PC-9 (cell line): ENCODE results near the gene POLG. TPM values are rescaled to one million over a fixed set of nuclear protein-coding genes. Genes with fewer than 3 reads are reported as not detected.
A peak's percentile ranks its signal among the peaks of the same experiment; 100 is the strongest.

Source experiments
- BruUV-seq: library from RNA; stranded (reverse); fragments of 400-500 nt; replicated peaks from 2 replicates; lab custom pipeline; 2021; lab: Mats Ljungman, UMichigan
- CTCF ChIA-PET: fragments of 300-600 bp; sonication (Branson Sonifier 250); formaldehyde crosslinking; loops from one replicate; lab custom pipeline; 2022; ENCODE audit warnings: antibody characterized with exemption; lab: Charles Lee
- POLR2A ChIA-PET: fragments of 300-600 bp; sonication (Branson Sonifier 250); formaldehyde crosslinking; loops from one replicate; lab custom pipeline; 2022; ENCODE audit warnings: antibody characterized with exemption; ENCODE audit not compliant: unreplicated experiment; lab: Charles Lee
- DNase-seq, 2 experiments: peaks; one replicate each; pipeline versions ENCODE4 v3.0.0 to v3.0.0-alpha.2; 2015 to 2022; ENCODE audit warnings: mixed read lengths in 1 of 2
- H2AFZ ChIP-seq: fragments of 200-600 bp; sonication (generic); 2 replicates; pipeline ENCODE4 v1.8.1; 2017; ENCODE audit warnings: antibody characterized with exemption
- H3F3A ChIP-seq: fragments of 200-600 bp; sonication (generic); 2 replicates; pipeline ENCODE4 v1.8.1; 2017; ENCODE audit warnings: antibody characterized with exemption, mild to moderate bottlenecking, low read depth; ENCODE audit not compliant: insufficient read depth
- H3K27ac ChIP-seq: fragments of 200-600 bp; sonication (generic); 2 replicates; pipeline ENCODE4 v1.6.1; 2016; ENCODE audit warnings: mixed run types
- H3K27me3 ChIP-seq: fragments of 200-600 bp; sonication (generic); 2 replicates; pipeline ENCODE4 v1.6.1; 2016; ENCODE audit warnings: low read depth, mixed run types; ENCODE audit not compliant: insufficient read depth
- H3K36me3 ChIP-seq: fragments of 200-600 bp; sonication (generic); 2 replicates; pipeline ENCODE4 v1.6.1; 2016; ENCODE audit warnings: low read depth, mixed run types
- H3K4me1 ChIP-seq: fragments of 200-600 bp; sonication (generic); replicated peaks from 2 replicates; pipeline ENCODE4 v1.6.1; 2016; ENCODE audit warnings: mixed run types; ENCODE audit not compliant: insufficient read depth
- H3K4me2 ChIP-seq: fragments of 200-600 bp; sonication (generic); 2 replicates; pipeline ENCODE4 v1.6.1; 2017; ENCODE audit warnings: mixed run types
- H3K4me3 ChIP-seq: fragments of 200-600 bp; sonication (generic); 2 replicates; pipeline ENCODE4 v1.6.1; 2016; ENCODE audit warnings: mixed run types
- H3K79me2 ChIP-seq: fragments of 200-600 bp; sonication (generic); 2 replicates; pipeline ENCODE4 v1.6.1; 2017; ENCODE audit warnings: low read depth, mixed run types
- H3K9me2 ChIP-seq: fragments of 200-600 bp; sonication (generic); 2 replicates; pipeline ENCODE4 v1.8.1; 2017; ENCODE audit warnings: mild to moderate bottlenecking; ENCODE audit not compliant: insufficient read depth
- H3K9me3 ChIP-seq: fragments of 200-600 bp; sonication (generic); 2 replicates; pipeline ENCODE4 v1.8.1; 2016; ENCODE audit warnings: low read depth; ENCODE audit not compliant: insufficient read depth
- H4K20me1 ChIP-seq: fragments of 200-600 bp; sonication (generic); 2 replicates; pipeline ENCODE4 v1.8.1; 2017; ENCODE audit not compliant: insufficient read depth
- CTCF ChIP-seq: fragments of 200-600 bp; sonication (generic); conservative IDR thresholded peaks from 2 replicates; pipeline ENCODE4 v1.6.1; 2017; ENCODE audit warnings: mixed run types, antibody characterized with exemption, mild to moderate bottlenecking, moderate library complexity
- EZH2 ChIP-seq: fragments of 200-600 bp; sonication (generic); IDR thresholded peaks from 2 replicates; pipeline ENCODE4 v1.8.0; 2017; ENCODE audit warnings: antibody characterized with exemption, low read depth
- intact Hi-C: fragments of 100-400 bp; cut with micrococcal nuclease; formaldehyde crosslinking; loops from one replicate; pipeline ENCODE4 v1.10.0; 2022; ENCODE audit not compliant: unreplicated experiment
- total RNA-seq: library from RNA; stranded (reverse); gene quantifications from 2 replicates; pipeline ENCODE4 v1.2.3, GENCODE V29; 2021

Gene POLG
- total RNA-seq, 1 experiment from 2014 or later, result 43.6 TPM

GRCh38 chr15:89379251-89379695 is 44.6 kb upstream of the POLG start:
- H3K27ac ChIP-seq, result peak overlapping the region; percentile 78
- peaks cover 32% of the 10 kb centered on the region; the same call in 1 of the 2 replicates for H3F3A ChIP-seq
- POLR2A ChIA-PET, result no interaction called here
- no peaks in the 10 kb centered on the region for H3K36me3 ChIP-seq
- intact Hi-C loops, result no loop called here
- H3K79me2 ChIP-seq, result peaks cover 8% of the 10 kb centered on the region; the same call in 1 of the 2 replicates
- DNase-seq, result no peak
- H3K4me2 ChIP-seq, result peak overlapping the region; percentile 58
- H3K4me1 ChIP-seq, result peaks cover 45% of the 10 kb centered on the region
- no peaks in the 10 kb centered on the region for H3K9me3 ChIP-seq
- no peaks in the 10 kb centered on the region for H3K9me2 ChIP-seq
- peak overlapping the region; percentile 9; the same call in 1 of the 2 replicates for H3K4me3 ChIP-seq
- no peak overlapping the region; the same call in 1 of the 2 replicates for H2AFZ ChIP-seq
- TF ChIP-seq CTCF (no peak), EZH2 (no peak)
- no peaks in the 10 kb centered on the region for H4K20me1 ChIP-seq
- CTCF ChIA-PET, result interaction anchor here (1.4 kb wide), 1 partner anchor 20 kb away, joined by 8 read pairs; no protein-coding TSS in a partner anchor
- no peaks in the 10 kb centered on the region for H3K27me3 ChIP-seq
- no TSS peak for BruUV-seq

- H3K4me2 ChIP-seq, result peak overlapping the region; percentile 58
- H3K9me2 ChIP-seq, result no peaks in the 10 kb centered on the region
- H3K79me2 ChIP-seq, result peaks cover 8% of the 10 kb centered on the region; the same call in 1 of the 2 replicates
- CTCF ChIA-PET, result interaction anchor here (0.6 kb wide), 1 partner anchor 69 kb away, joined by 13 read pairs; no protein-coding TSS in a partner anchor
- POLR2A ChIA-PET, result interaction anchor here (0.6 kb wide), 1 partner anchor 274 kb away, joined by 5 read pairs; no protein-coding TSS in a partner anchor
- no peaks in the 10 kb centered on the region for H4K20me1 ChIP-seq
- intact Hi-C loops, result no loop called here
- BruUV-seq, result no TSS peak
- TF ChIP-seq EZH2 (no peak), CTCF (no peak)
- H3K4me1 ChIP-seq, result peaks cover 38% of the 10 kb centered on the region
- H3K27me3 ChIP-seq, result no peaks in the 10 kb centered on the region
- peak overlapping the region; percentile 72 for H2AFZ ChIP-seq
- H3K27ac ChIP-seq, result peak overlapping the region; percentile 78
- no peaks in the 10 kb centered on the region for H3K9me3 ChIP-seq
- H3K4me3 ChIP-seq, result peak overlapping the region; percentile 9; the same call in 1 of the 2 replicates
- peaks cover 32% of the 10 kb centered on the region; the same call in 1 of the 2 replicates for H3F3A ChIP-seq
- peak; percentile 55 to 80 for DNase-seq
- H3K36me3 ChIP-seq, result no peaks in the 10 kb centered on the region
Measured at GRCh38 chr15:89378296-89379151, 43.9 kb upstream of the POLG start.

- intact Hi-C loops, result no loop called here
- H3K36me3 ChIP-seq, result no peaks in the 10 kb centered on the region
- no peaks in the 10 kb centered on the region for H4K20me1 ChIP-seq
- H2AFZ ChIP-seq, result peak overlapping the region; percentile 72
- POLR2A ChIA-PET, result interaction anchor here (0.6 kb wide), 1 partner anchor 273 kb away, joined by 5 read pairs; no protein-coding TSS in a partner anchor
- peaks cover 29% of the 10 kb centered on the region; the same call in 1 of the 2 replicates for H3F3A ChIP-seq
- TF ChIP-seq CTCF (no peak), EZH2 (no peak)
- peaks cover 8% of the 10 kb centered on the region; the same call in 1 of the 2 replicates for H3K79me2 ChIP-seq
- peak overlapping the region; percentile 9; the same call in 1 of the 2 replicates for H3K4me3 ChIP-seq
- BruUV-seq, result no TSS peak
- H3K9me2 ChIP-seq, result no peaks in the 10 kb centered on the region
- peak overlapping the region; percentile 78 for H3K27ac ChIP-seq
- peak overlapping the region; percentile 58 for H3K4me2 ChIP-seq
- CTCF ChIA-PET, result interaction anchor here (0.6 kb wide), 1 partner anchor 70 kb away, joined by 13 read pairs; no protein-coding TSS in a partner anchor
- no peaks in the 10 kb centered on the region for H3K27me3 ChIP-seq
- H3K4me1 ChIP-seq, result peaks cover 37% of the 10 kb centered on the region
- DNase-seq, result peak in 1 of 2 experiments; percentile 36
- H3K9me3 ChIP-seq, result no peaks in the 10 kb centered on the region
Measured at GRCh38 chr15:89377842-89378295, 43.2 kb upstream of the POLG start.
